C1 segment of cervical spinal cord (tissue), 14 donors: ENCODE measurements around the gene SSC4D.

Experiments used
- DNase-seq, 14 donors: peaks; one replicate each; lab custom pipeline; 2025; lab: John Stamatoyannopoulos, UW

The SSC4D gene

GRCh38 chr7:76356115-76356514, 53.4 kb downstream of the SSC4D start:
- DNase-seq = no peak

GRCh38 chr7:76354981-76355730, 54.3 kb downstream of the SSC4D start:
- DNase-seq = peak in 2 of 14 donors; percentile 9 to 27

GRCh38 chr7:76354516-76354915, 55.0 kb downstream of the SSC4D start:
- no peak for DNase-seq

- no peak for DNase-seq
Observed at GRCh38 chr7:76353744-76354143, 55.8 kb downstream of the SSC4D start.

GRCh38 chr7:76352193-76352592, 57.3 kb downstream of the SSC4D start:
- no peak for DNase-seq

GRCh38 chr7:76351372-76351771, 58.1 kb downstream of the SSC4D start:
- no peak for DNase-seq

- no peak for DNase-seq
Observed at GRCh38 chr7:76349313-76349885, 60.1 kb downstream of the SSC4D start.

- no peak for DNase-seq
Observed at GRCh38 chr7:76347710-76348109, 61.8 kb downstream of the SSC4D start.

- no peak for DNase-seq
Observed at GRCh38 chr7:76346778-76347177, 62.7 kb downstream of the SSC4D start.

- DNase-seq = no peak
Observed at GRCh38 chr7:76346097-76346496, 63.4 kb downstream of the SSC4D start.

- no peak for DNase-seq
Observed at GRCh38 chr7:76343931-76344321, 65.6 kb downstream of the SSC4D start.

- DNase-seq = no peak
Observed at GRCh38 chr7:76343294-76343930, 66.1 kb downstream of the SSC4D start.

- DNase-seq = no peak
Observed at GRCh38 chr7:76342222-76342621, 67.3 kb downstream of the SSC4D start.

GRCh38 chr7:76340617-76341131, 68.8 kb downstream of the SSC4D start:
- no peak for DNase-seq
